GM18951 (cell line): ENCODE data around the gene ARV1.
"Not testable (repeated sequence)": the region's sequence is repeated elsewhere in the genome, so short reads cannot be mapped to it uniquely, and the experiment has no call there.

Experiments used
- POLR2A ChIP-seq: IDR thresholded peaks from 4 replicates; pipeline ENCODE4 v1.6.1; 2011; ENCODE audit warnings: mild to moderate bottlenecking; ENCODE audit not compliant: insufficient read length, insufficient read depth; ENCODE audit errors: extremely low read depth
- in situ Hi-C: fragments of 300-500 bp; cut with MboI; formaldehyde crosslinking; loops from one replicate; pipeline ENCODE4 v1.12.0; 2022; ENCODE audit warnings: low sequenced_read_pairs, mixed read lengths, inconsistent platforms; ENCODE audit not compliant: unreplicated experiment

Gene ARV1

GRCh38 chr1:230985711-230986110 lies 6.8 kb downstream of the ARV1 start:
- in situ Hi-C loops: no loop called here
- no peak for TF ChIP-seq POLR2A

GRCh38 chr1:230986976-230987375 lies 8.1 kb downstream of the ARV1 start:
- in situ Hi-C loops: no loop called here
- TF ChIP-seq POLR2A: no peak

- no peak for TF ChIP-seq POLR2A
- in situ Hi-C loops: no loop called here
Observed at GRCh38 chr1:230987448-230987847, 8.6 kb downstream of the ARV1 start.

- in situ Hi-C loops: no loop called here
- no peak for TF ChIP-seq POLR2A
Observed at GRCh38 chr1:230992100-230992774, 13.3 kb downstream of the ARV1 start.

GRCh38 chr1:230994860-230995259 lies 16.0 kb downstream of the ARV1 start:
- no peak for TF ChIP-seq POLR2A
- in situ Hi-C loops: no loop called here

GRCh38 chr1:231000201-231000600 lies 21.3 kb downstream of the ARV1 start:
- no peak for TF ChIP-seq POLR2A
- in situ Hi-C loops: no loop called here

GRCh38 chr1:231000639-231001038 lies 21.7 kb downstream of the ARV1 start:
- in situ Hi-C loops: no loop called here
- no peak for TF ChIP-seq POLR2A

GRCh38 chr1:231001892-231002291 lies 23.0 kb downstream of the ARV1 start:
- in situ Hi-C loops: no loop called here
- no peak for TF ChIP-seq POLR2A

- in situ Hi-C loops: not testable (repeated sequence)
Observed at GRCh38 chr1:231007535-231007934, 28.6 kb downstream of the ARV1 start.

- no peak for TF ChIP-seq POLR2A
- in situ Hi-C loops: no loop called here
Observed at GRCh38 chr1:231011360-231011759, 32.5 kb downstream of the ARV1 start.

- no peak for TF ChIP-seq POLR2A
- in situ Hi-C loops: no loop called here
Observed at GRCh38 chr1:231011963-231012362, 33.1 kb downstream of the ARV1 start.

- in situ Hi-C loops: no loop called here
- no peak for TF ChIP-seq POLR2A
Observed at GRCh38 chr1:231013391-231014015, 34.6 kb downstream of the ARV1 start.

GRCh38 chr1:231016234-231016633 lies 37.3 kb downstream of the ARV1 start:
- TF ChIP-seq POLR2A: no peak
- in situ Hi-C loops: no loop called here

- in situ Hi-C loops: no loop called here
Observed at GRCh38 chr1:231016966-231017365, 38.1 kb downstream of the ARV1 start.

More at GRCh38 chr1:231016966-231017365, 38.1 kb downstream of the ARV1 start:
- TF ChIP-seq POLR2A: no peak
